Keratinocyte (primary cell): ENCODE data around the gene MGMT. TPM values are rescaled to one million over a fixed set of nuclear protein-coding genes. Genes with fewer than 3 reads are reported as not detected.

Experiments
- DNase-seq: peaks from one replicate; pipeline ENCODE4 v3.0.0-alpha.2; 2011; ENCODE audit warnings: low read depth, missing footprints, low spot score
- FAIRE-seq: peaks from 2 replicates; lab custom pipeline; 2011; peaks lifted over from hg19 to GRCh38; lab: Jason Lieb, UNC
- H2AFZ ChIP-seq: 2 replicates; pipeline ENCODE4 v1.6.0; 2012; ENCODE audit warnings: low read length, control low read depth, inconsistent platforms; ENCODE audit not compliant: control insufficient read depth
- H3K27ac ChIP-seq: 2 replicates; pipeline ENCODE4 v1.5.1; 2011; ENCODE audit warnings: low read length; ENCODE audit not compliant: control insufficient read depth, insufficient read depth
- H3K27me3 ChIP-seq: 3 replicates; pipeline ENCODE4 v1.6.0; 2011; ENCODE audit warnings: low read length; ENCODE audit not compliant: control insufficient read depth, insufficient read depth; ENCODE audit errors: extremely low read depth
- H3K36me3 ChIP-seq, 2 experiments: 2 replicates in 1 of 2; 3 replicates in 1 of 2; pipeline ENCODE4 v1.5.1; 2011; ENCODE audit warnings: low read length in 2 of 2, mild to moderate bottlenecking in 1 of 2; ENCODE audit not compliant: control insufficient read depth in 2 of 2, insufficient read depth in 2 of 2; ENCODE audit errors: extremely low read depth in 1 of 2
- H3K4me1 ChIP-seq: 3 replicates; pipeline ENCODE4 v1.5.1; 2011; ENCODE audit warnings: low read length; ENCODE audit not compliant: control insufficient read depth, insufficient read depth; ENCODE audit errors: extremely low read depth
- H3K4me2 ChIP-seq: 3 replicates; pipeline ENCODE4 v1.6.0; 2011; ENCODE audit warnings: low read depth, low read length; ENCODE audit not compliant: control insufficient read depth, insufficient read depth; ENCODE audit errors: extremely low read depth
- H3K4me3 ChIP-seq, 3 experiments: fragments of 200-600 bp in 1 of 3; sonication (generic) in 1 of 3; 2 replicates in 2 of 3; 3 replicates in 1 of 3; pipeline ENCODE4 v1.5.1; 2011 to 2016; ENCODE audit warnings: low read length in 3 of 3, mild to moderate bottlenecking in 3 of 3, control low read depth in 2 of 3, inconsistent platforms in 1 of 3, low read depth in 1 of 3, mixed read lengths in 1 of 3, mixed run types in 1 of 3, moderate library complexity in 1 of 3; ENCODE audit not compliant: control insufficient read depth in 2 of 3, insufficient read depth in 2 of 3; ENCODE audit errors: extremely low read depth in 1 of 3
- H3K79me2 ChIP-seq: 2 replicates; pipeline ENCODE4 v1.6.0; 2012; ENCODE audit warnings: low read length; ENCODE audit not compliant: control insufficient read depth, insufficient read depth
- H3K9ac ChIP-seq: 3 replicates; pipeline ENCODE4 v1.6.0; 2011; ENCODE audit warnings: low read length; ENCODE audit not compliant: control insufficient read depth, insufficient read depth; ENCODE audit errors: extremely low read depth
- H3K9me1 ChIP-seq: 3 replicates; pipeline ENCODE4 v1.6.0; 2011; ENCODE audit warnings: low read length; ENCODE audit not compliant: control insufficient read depth, insufficient read depth; ENCODE audit errors: extremely low read depth
- H3K9me3 ChIP-seq: 2 replicates; pipeline ENCODE4 v1.5.1; 2012; ENCODE audit warnings: low read depth, low read length; ENCODE audit not compliant: control insufficient read depth
- H4K20me1 ChIP-seq: 3 replicates; pipeline ENCODE4 v1.6.0; 2011; ENCODE audit warnings: low read length; ENCODE audit not compliant: control insufficient read depth, insufficient read depth; ENCODE audit errors: extremely low read depth
- EZH2 ChIP-seq: IDR thresholded peaks from one replicate; pipeline ENCODE4 v1.6.1; 2012; ENCODE audit warnings: inconsistent platforms, mild to moderate bottlenecking, low read length, moderate library complexity
- dilution Hi-C: fragments of 300-500 bp; cut with MboI; formaldehyde crosslinking; loops from one replicate; pipeline ENCODE4 v1.7.0; 2020; ENCODE audit warnings: low sequenced_read_pairs; ENCODE audit not compliant: extremely low pct_ligation_motif_present
- polyA plus RNA-seq, 5 experiments: library from polyadenylated mRNA; depleted of rRNA in 3 of 5; stranded (reverse) in 3 of 5; stranded (forward) in 1 of 5; unstranded in 1 of 5; fragments of >200 nt; gene quantifications; 1 replicate in 1 of 5; 2 replicates in 3 of 5; 3 replicates in 1 of 5; pipeline versions ENCODE4 v1.2.1 to v1.2.3, GENCODE V29; 2011 to 2012; ENCODE audit warnings: missing spikeins in 2 of 5, low read depth in 1 of 5, low replicate concordance in 1 of 5
- TF ChIP-seq, protein P1 (sequence below), 3 experiments: IDR thresholded peaks in 1 of 3; conservative IDR thresholded peaks in 1 of 3; optimal IDR thresholded peaks in 1 of 3; 2 replicates in 2 of 3; 3 replicates in 1 of 3; pipeline versions ENCODE3 to v1.5.1; 2011; ENCODE audit warnings: low read length in 3 of 3, mild to moderate bottlenecking in 3 of 3, moderate library complexity in 2 of 3, control low read depth in 1 of 3, inconsistent platforms in 1 of 3; ENCODE audit not compliant: insufficient read depth in 2 of 3; ENCODE audit errors: extremely low read depth in 1 of 3

The MGMT gene
- polyA plus RNA-seq, 1 donor (not counting 4 experiments of a cell fraction or from before 2014, with no cell fraction given): 15.2 TPM

DNA sequence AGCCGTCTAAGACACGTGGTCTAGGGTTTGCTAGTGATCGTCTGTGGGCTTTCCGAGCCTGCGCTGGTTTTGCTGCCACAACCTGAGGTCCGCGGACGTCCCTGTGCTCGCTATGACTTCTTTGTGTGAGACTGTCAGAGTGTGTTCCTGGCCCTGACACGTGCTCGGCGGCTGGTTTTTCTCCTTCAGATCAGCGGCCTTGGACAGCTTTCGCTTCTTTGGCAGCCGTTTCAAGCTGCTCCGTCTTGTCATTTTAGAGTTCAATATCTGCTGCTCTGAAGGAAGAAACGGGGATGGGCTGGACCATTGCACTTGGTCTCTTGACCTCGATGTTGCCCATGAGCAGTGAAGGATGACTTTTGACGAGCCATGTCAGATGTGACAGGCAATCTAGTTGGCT lies 147.3 kb downstream of the MGMT start:
- TF ChIP-seq, protein P1, sequence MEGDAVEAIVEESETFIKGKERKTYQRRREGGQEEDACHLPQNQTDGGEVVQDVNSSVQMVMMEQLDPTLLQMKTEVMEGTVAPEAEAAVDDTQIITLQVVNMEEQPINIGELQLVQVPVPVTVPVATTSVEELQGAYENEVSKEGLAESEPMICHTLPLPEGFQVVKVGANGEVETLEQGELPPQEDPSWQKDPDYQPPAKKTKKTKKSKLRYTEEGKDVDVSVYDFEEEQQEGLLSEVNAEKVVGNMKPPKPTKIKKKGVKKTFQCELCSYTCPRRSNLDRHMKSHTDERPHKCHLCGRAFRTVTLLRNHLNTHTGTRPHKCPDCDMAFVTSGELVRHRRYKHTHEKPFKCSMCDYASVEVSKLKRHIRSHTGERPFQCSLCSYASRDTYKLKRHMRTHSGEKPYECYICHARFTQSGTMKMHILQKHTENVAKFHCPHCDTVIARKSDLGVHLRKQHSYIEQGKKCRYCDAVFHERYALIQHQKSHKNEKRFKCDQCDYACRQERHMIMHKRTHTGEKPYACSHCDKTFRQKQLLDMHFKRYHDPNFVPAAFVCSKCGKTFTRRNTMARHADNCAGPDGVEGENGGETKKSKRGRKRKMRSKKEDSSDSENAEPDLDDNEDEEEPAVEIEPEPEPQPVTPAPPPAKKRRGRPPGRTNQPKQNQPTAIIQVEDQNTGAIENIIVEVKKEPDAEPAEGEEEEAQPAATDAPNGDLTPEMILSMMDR (optimal IDR thresholded peaks at IDR 0.05 in 1 of 3, IDR thresholded peaks at IDR 0.05 in 1 of 3, conservative IDR thresholded peaks at IDR 0.05 in 1 of 3; ENCODE audit: extremely low read depth in 1 of 3, insufficient read depth in 2 of 3, low read length in 3 of 3): no peak
- TF ChIP-seq EZH2: no peak
- H3K4me2 ChIP-seq: no peak overlapping the region
- dilution Hi-C loops: no loop called here
- no peaks in the 10 kb centered on the region for H3K9me1 ChIP-seq
- H3K4me1 ChIP-seq: no peaks in the 10 kb centered on the region
- H2AFZ ChIP-seq: no peak overlapping the region
- H3K79me2 ChIP-seq: no peaks in the 10 kb centered on the region
- DNase-seq (no peak), FAIRE-seq (no peak)
- H3K4me3 ChIP-seq: no peak overlapping the region
- no peaks in the 10 kb centered on the region for H3K9me3 ChIP-seq
- H3K9ac ChIP-seq: no peak overlapping the region
- H3K36me3 ChIP-seq: no peaks in the 10 kb centered on the region
- H3K27me3 ChIP-seq: no peaks in the 10 kb centered on the region
- no peaks in the 10 kb centered on the region for H4K20me1 ChIP-seq
- H3K27ac ChIP-seq: no peak overlapping the region

DNA sequence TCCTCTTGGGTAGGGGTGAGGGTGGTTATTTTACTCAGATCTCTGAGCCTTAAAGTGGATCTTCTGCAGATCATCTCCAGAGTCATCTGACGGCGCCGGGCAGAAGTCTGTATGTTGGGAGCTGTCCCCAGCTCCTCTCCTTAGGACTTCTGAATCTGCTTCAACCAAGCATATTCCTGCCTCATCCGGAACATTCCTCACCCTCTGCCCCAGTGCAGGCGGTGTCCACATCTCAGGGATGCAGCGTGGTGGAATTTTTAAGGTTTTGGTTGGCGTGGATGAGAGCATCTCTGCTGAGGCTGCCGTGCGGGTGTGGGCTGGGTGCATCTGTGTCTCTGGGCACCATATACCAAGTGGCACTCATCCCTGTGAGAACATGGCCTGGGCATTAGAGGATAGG lies 148.3 kb downstream of the MGMT start:
- dilution Hi-C loops: no loop called here

More for the DNA sequence above, 148.3 kb downstream of the MGMT start:
- no peaks in the 10 kb centered on the region for H3K27me3 ChIP-seq
- H3K79me2 ChIP-seq: no peaks in the 10 kb centered on the region
- H3K9ac ChIP-seq: no peak overlapping the region
- DNase-seq: no peak
- TF ChIP-seq, protein P1 (optimal IDR thresholded peaks at IDR 0.05 in 1 of 3, IDR thresholded peaks at IDR 0.05 in 1 of 3, conservative IDR thresholded peaks at IDR 0.05 in 1 of 3; ENCODE audit: extremely low read depth in 1 of 3, insufficient read depth in 2 of 3, low read length in 3 of 3): no peak
- no peak for TF ChIP-seq EZH2
- H3K9me3 ChIP-seq: no peaks in the 10 kb centered on the region
- no peaks in the 10 kb centered on the region for H4K20me1 ChIP-seq
- no peaks in the 10 kb centered on the region for H3K9me1 ChIP-seq
- H3K4me1 ChIP-seq: no peaks in the 10 kb centered on the region
- no peak overlapping the region for H3K4me3 ChIP-seq
- no peaks in the 10 kb centered on the region for H3K36me3 ChIP-seq
- no peak for FAIRE-seq
- no peak overlapping the region for H2AFZ ChIP-seq
- H3K27ac ChIP-seq: no peak overlapping the region
- no peak overlapping the region for H3K4me2 ChIP-seq
